B cell (primary cell): Measurements from ENCODE around the gene CCDC60.

Source experiments
- CTCF ChIP-seq: fragments of 200-600 bp; IDR thresholded peaks from one replicate; pipeline ENCODE4 v1.8.0; 2022; ENCODE audit warnings: antibody characterized with exemption, mild to moderate bottlenecking
- EZH2 ChIP-seq: IDR thresholded peaks from 2 replicates; pipeline ENCODE4 v1.6.1; 2012; ENCODE audit warnings: borderline replicate concordance, low read depth, mild to moderate bottlenecking, moderate library complexity, low read length; ENCODE audit not compliant: insufficient read depth, poor library complexity, severe bottlenecking

- TF ChIP-seq CTCF, result no peak
- TF ChIP-seq EZH2, result no peak
Measured at GRCh38 chr12:119383206-119383605, 48.7 kb downstream of the CCDC60 start.
